ENCODE results near the gene C16orf74. TPM values are rescaled to one million over a fixed set of nuclear protein-coding genes. Genes with fewer than 3 reads are reported as not detected.
A peak's percentile ranks its signal among the peaks of the same experiment; 100 is the strongest.

Gene C16orf74
- total RNA-seq, 1 experiment from 2014 or later, result 3.8 TPM

DNA sequence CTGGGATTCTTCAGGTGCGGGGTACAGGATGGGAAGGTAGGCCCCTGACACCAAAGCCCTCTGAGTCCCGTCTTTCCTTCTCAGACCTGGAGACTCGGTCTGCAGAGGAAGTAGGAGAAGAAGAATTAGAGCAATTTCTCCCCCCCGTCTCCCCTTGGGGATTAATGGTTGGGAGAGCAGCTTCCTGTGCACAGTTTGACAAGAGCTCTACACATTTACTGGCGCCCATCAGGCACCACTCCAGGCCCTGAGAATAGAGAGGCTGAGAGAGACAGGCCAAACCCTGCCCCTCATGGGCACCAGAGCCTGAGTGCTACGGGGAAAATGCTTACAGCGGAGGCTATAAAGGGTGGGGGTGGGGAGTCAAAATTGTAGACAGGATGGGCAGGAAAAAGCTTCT, 3.5 kb upstream of the C16orf74 start:
- in situ Hi-C loops (cut with HindIII; ENCODE audit: low pct_unique_long_range_greater_than_20kb, low sequenced_read_pairs), result no loop called here
- peak; percentile 37 for DNase-seq (ENCODE audit: low read depth, low spot score)

DNA sequence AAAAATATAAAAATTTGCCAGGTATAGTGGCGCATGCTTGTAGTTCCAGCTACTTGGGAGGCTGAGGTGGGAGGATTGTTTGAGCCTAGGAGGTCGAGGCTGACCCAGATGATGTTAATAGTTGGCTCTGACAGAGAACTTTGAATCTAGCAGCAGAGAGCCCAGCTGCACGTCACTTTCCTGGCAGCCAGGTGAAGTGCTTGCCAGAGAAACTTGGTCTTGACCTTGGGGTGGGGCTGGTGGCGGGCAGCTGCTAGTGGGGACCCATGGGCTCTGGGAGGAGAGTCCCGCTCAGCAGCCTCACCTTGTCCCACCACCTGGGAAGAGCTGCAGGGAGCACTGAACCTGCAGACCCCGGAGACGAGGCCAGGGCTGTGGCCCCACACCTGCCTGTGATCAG, 3.1 kb upstream of the C16orf74 start:
- in situ Hi-C loops (cut with HindIII; ENCODE audit: low pct_unique_long_range_greater_than_20kb, low sequenced_read_pairs), result no loop called here
- DNase-seq (ENCODE audit: low read depth, low spot score), result no peak

DNA sequence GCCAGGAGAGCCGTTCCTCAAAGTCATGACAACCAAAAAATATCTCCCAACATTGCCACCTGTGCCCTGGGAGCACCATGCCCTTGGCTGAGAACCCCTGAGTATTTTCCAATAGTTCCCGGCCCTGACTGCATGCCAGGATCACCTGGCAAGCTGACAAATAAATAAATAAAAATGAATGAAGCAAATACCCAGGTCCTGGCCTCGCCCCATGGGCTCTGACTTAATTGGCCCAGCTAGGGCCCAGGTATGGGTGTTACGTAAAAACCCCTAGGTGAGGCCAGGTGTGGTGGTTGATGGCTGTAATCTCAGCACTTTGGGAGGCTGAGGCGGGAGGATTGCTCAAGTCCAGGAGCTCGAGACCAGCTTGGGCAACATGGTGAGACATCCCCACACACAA, 2.7 kb upstream of the C16orf74 start:
- DNase-seq (ENCODE audit: low read depth, low spot score), result no peak
- in situ Hi-C loops (cut with HindIII; ENCODE audit: low pct_unique_long_range_greater_than_20kb, low sequenced_read_pairs), result no loop called here

DNA sequence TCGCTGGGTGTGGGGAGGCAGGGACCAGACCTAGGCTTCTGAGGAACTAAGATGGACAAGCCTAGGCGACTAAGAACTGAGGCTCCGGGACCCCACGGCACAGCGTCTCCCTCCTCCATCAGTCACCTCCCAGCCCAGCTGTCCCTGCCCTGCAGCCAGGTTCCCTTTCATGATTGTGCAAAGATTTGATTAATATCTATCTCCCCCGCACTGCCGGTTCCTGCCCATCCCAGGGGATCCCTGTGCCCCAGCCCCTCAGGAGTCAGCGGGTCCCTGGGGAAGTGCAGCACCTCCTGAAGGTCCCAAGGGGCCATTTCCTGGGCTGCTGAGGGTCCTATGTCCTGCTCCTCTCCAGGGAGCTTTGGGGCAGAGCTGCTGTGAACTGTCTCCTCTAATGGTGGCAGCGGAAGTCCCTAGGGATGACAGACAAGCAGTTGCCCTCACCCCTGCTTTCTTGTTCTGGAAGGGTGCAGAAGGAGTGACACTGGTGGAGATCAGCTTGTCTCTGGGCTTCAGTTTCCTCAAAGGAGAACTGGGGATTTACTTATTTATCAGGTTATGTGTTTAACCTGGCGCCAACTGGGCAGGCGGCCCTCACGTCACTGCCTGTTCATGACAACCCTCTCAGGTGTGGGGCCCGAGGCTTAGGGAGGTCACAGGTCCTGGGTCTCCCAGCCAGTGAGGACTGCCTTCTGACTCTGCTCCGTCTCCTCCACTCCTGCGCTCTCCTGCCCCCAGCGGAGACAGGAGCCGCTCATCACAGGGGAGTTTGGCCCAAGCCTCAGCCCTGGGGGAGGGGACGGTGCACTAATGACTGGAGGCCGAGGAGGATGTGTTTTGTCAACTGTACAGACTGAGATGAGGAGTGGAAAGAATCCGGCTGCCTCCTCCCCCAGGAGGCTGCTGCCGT, 1.9 kb upstream of the C16orf74 start:
- DNase-seq (ENCODE audit: low read depth, low spot score), result peak; percentile 53
- in situ Hi-C loops (cut with HindIII; ENCODE audit: low pct_unique_long_range_greater_than_20kb, low sequenced_read_pairs), result no loop called here

DNA sequence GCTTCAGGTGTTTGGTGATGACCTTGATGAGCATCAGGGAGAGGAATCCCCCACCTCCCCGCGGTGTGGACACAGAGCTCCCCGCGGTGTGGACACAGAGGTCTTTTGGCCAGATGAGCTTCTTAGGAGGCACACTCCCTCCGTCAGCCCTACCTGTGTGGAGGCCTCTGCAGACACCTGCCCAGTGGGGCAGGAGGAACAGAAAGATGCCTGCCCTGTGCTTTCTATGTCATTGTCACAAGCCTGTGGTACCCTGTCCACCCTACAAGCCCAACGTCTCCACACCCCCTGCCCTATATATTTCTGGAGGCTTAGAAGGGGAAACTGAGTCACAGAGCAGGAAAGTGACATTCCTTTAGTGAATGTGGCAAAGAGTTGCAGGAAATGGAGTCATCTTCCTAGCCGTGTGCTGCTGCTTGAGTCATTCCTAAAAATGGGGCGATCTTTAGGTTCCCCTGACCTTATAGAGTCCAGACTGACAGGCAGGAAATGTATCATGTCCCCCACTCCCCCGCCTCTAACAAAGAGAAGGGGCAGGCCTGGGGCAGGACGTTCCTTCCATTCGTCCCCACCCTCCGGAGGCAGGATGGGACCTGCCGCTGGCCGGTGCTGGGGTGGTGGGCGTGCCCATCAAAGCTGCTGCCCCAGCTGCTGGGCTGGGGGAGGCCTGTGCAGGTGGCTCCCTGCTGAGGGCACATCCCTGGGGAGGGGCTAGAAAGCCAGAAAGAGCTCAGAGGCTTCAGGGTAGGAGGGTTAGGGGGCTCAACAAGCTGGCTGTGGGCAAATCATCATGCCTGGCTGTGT, 1.0 kb upstream of the C16orf74 start:
- in situ Hi-C loops (cut with HindIII; ENCODE audit: low pct_unique_long_range_greater_than_20kb, low sequenced_read_pairs), result no loop called here

DNA sequence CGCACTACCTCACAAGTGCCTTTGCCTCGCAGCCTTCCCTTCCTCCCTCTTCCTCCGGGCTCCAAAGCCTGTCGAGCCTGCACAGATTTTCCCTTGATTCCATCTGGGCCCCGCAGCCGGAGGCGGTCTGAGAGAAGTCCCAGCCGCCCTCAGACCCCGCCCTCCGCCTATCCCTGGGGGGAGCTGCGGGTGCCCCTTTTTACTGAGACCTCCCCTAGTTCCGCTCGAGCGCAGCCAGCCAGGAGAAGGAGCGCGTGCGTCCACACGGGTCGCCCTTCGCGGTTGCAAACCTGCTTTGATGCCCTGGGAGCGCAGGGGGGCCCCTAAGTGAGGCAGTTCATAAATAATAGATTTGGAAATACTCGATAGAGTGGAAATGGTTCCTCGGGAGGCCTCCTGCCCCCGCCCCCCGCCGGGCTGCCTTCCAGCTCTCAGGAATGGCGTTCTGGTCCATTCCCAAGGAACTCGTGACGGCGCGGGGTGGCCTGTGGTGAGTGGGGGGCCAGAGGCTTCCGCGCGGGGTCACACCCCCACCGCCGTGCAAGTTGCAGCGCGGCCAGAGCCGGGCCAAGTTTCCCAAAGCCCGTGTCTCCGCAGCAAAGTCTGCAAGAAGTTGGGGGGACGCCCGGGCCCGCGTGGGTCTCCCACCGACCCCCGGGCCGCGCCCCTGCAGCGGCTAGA, 610 bp downstream of the C16orf74 start:
- in situ Hi-C loops (cut with HindIII; ENCODE audit: low pct_unique_long_range_greater_than_20kb, low sequenced_read_pairs), result no loop called here
- no peak for DNase-seq (ENCODE audit: low read depth, low spot score)

More for the DNA sequence above, 1.0 kb upstream of the C16orf74 start:
- DNase-seq (ENCODE audit: low read depth, low spot score), result no peak

DNA sequence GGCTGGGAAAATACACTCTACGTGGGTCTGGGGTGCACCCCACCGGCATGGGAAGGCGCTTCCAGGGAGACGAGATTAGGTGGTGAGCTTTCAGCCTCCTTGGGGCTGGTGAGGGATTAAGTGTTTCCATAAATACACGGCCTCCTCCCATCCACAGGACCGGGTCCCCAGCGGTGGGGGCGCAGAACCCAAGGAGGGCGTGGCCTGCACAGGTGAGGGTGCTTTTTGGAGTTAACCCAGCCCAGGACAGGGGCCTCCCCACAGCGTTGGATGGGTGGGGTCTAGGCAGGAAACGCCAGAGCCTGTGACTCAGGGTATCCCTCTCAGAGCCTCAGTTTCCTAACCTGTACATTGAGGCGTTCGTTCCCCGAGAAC, 1.1 kb downstream of the C16orf74 start:
- no peak for DNase-seq (ENCODE audit: low read depth, low spot score)
- in situ Hi-C loops (cut with HindIII; ENCODE audit: low pct_unique_long_range_greater_than_20kb, low sequenced_read_pairs), result no loop called here

DNA sequence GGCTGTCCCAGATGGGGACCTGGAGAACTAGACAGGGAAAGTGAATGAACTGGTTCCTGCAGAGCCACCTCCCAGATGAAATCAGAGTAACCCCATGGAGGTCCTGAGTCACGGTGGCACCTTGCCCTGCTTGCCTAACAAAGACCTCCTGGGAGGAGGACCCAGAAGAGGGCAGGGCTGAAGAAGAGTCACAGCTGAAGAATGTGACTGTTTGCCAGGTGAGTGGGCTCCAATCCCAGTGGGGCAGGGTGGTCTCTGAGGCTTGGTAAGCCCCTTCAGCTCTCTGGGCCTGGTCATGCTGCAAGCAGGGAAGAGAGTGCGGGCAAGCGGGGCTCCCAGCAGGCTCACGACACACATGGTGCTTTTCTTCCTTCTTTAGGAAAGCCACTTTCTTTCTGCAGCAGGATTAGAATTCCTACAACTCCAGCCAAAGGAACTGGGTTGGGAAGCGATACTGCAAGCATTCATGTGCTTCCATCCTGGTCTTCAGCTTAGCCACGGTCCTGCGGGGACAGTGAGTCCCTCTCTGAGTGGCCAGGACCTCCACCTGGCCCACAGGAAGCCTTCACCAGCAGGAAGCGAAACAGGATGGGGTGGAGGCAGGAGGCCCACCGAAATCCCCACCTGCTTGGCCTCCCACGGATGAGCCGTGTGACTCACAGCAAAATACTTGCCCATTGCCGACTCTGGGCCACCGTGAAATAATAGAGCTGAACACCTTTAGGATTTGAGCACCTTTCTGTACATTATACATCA, 4.3 kb downstream of the C16orf74 start:
- in situ Hi-C loops (cut with HindIII; ENCODE audit: low pct_unique_long_range_greater_than_20kb, low sequenced_read_pairs), result no loop called here
- DNase-seq (ENCODE audit: low read depth, low spot score), result no peak

DNA sequence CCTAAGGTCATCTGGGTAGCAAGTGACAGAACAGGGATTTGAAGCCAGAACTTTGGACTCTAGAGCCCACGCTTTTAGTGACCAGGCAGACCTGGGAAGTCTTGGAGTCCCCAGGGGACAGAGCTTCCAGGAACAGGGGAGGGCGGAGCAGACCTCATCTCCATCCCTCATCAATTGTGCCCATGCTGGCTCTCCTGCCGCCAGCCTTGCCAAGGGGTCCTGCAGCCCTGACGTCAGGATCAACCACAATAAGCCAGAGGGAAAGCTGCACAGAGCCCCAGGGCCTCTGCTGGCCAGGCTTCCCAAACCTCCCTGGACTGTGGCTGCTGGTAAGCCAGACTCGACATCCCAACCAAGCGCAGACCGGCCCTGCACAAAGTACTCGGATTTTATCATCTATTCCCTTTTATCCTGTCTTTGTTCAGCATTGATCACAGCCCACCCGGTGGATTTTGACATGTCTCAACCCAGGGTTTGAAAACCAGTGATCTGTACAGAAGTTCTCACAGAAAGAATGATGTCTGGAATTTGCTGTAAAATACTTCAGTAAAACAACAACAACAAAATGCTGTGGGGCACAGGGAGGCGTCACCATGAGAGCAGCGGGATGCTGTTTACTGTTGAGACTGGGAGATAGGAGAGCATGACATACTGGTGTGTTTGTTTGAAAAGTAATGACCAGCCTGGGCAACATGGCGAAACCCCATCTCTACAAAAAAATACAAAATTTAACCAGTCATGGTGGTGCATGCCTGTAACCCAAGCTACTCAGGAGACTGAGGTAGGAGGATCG, 11.8 kb downstream of the C16orf74 start:
- in situ Hi-C loops (cut with HindIII; ENCODE audit: low pct_unique_long_range_greater_than_20kb, low sequenced_read_pairs), result no loop called here
- no peak for DNase-seq (ENCODE audit: low read depth, low spot score)

DNA sequence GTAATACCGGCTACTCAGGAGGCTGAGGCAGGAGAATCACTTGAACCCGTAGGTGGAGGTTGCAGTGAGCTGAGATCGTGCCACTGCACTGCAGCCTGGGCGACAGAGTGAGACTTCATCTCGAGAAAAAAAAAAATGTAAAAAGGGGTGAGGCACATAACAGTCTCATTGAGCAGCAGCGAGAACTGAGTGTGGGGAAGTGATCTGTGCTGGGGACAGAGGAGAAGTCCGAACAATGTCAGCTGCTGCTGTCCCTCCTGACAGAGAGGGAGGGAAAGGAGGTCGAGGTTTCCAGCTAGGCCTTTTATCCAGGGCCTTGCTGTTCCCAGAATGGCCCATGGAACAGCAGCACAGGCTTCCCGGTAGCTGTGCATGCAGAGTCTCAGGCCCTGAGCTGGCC, 14.0 kb downstream of the C16orf74 start:
- in situ Hi-C loops (cut with HindIII; ENCODE audit: low pct_unique_long_range_greater_than_20kb, low sequenced_read_pairs), result no loop called here
- no peak for DNase-seq (ENCODE audit: low read depth, low spot score)

DNA sequence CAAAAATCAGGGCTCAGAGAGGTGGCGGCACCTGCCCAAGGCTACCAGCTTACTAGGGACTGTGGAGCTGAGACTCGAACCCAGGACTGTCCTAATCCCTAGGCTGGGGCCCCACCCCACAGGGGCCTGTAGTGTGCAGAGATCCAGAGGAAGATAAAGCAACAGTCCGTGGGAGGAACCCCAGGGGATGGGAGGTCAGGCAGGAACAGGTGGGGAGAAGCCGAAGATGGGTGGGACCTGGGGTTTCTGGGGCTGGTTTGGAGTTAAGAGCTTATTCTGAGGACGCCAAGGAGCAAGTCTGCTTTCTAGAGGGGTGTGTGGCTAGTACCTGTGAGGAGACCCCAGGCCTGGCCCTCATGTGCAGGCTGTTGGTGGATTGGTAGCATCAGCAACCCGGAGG, 14.9 kb downstream of the C16orf74 start:
- in situ Hi-C loops (cut with HindIII; ENCODE audit: low pct_unique_long_range_greater_than_20kb, low sequenced_read_pairs), result no loop called here
- DNase-seq (ENCODE audit: low read depth, low spot score), result no peak

DNA sequence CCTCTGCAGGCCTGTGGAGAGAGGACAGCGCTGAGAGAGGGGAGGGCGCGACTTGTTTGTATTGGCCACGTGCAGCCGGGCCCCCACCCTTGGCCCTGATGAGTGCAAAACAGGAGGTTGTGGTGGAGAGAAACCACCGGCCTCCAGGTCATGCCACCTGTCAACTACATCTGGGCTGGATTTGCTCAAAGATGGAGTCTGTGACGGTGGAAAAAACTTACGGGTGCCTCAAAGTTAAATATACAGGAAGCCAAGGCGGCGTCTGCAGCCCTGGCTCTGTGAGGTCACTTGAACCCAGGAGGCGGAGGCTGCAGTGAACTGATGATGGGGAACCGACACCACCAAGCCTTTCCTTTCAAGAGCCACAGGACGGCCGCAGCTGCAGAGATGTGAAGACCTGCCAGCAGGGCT, 15.7 kb downstream of the C16orf74 start:
- DNase-seq (ENCODE audit: low read depth, low spot score), result no peak
- in situ Hi-C loops (cut with HindIII; ENCODE audit: low pct_unique_long_range_greater_than_20kb, low sequenced_read_pairs), result no loop called here

DNA sequence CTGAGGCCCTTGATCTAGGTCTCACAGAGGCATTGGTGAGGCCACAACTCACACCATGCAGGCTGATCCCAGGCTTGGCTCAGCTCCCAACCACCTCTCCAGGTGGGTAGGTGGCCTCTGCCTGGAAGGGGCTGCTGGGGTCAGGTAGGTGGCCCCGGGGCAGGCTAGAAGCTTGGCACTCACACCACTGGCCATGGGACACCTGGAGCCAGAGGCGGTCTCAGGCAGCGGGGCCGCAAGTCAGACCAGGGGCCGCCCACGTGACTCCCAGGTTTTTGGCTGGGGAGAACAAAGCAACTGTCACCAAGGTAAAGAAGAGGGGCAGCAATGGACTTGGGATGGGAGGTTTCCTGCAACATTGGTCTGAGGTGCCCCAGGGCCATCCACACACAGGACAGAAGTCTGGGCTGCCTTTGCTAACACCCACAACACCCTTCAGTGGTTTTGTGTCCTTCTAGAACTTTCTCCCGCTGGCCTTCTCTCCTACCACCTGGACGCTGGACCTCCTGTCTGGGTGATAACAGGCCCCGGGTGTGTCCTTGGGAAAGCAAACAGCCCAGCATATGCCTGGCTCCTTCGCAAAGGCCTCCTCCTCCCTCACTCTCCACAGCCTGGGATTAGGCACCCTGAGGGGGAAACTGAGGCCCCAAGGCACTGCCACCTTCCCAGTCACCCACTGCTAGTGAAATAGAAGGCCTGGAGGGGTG, 16.4 kb downstream of the C16orf74 start:
- DNase-seq (ENCODE audit: low read depth, low spot score), result no peak
- in situ Hi-C loops (cut with HindIII; ENCODE audit: low pct_unique_long_range_greater_than_20kb, low sequenced_read_pairs), result no loop called here

DNA sequence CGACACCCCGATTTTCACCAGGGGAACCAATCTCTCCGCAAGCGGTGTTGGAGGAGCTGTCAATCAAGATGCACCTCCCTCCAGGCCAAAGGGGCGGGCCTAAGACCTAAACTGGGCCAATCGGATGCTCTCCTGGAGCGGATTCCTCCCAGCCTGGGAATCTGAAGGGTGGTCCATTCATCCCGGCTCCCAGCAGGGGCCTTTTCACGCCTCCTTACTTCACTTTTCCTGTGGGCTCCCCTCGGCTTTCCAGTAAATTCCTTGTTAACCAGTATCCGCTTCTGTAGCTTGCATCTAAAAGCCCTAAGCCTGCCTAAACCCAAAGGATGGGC, 17.1 kb downstream of the C16orf74 start:
- in situ Hi-C loops (cut with HindIII; ENCODE audit: low pct_unique_long_range_greater_than_20kb, low sequenced_read_pairs), result no loop called here
- DNase-seq (ENCODE audit: low read depth, low spot score), result no peak

DNA sequence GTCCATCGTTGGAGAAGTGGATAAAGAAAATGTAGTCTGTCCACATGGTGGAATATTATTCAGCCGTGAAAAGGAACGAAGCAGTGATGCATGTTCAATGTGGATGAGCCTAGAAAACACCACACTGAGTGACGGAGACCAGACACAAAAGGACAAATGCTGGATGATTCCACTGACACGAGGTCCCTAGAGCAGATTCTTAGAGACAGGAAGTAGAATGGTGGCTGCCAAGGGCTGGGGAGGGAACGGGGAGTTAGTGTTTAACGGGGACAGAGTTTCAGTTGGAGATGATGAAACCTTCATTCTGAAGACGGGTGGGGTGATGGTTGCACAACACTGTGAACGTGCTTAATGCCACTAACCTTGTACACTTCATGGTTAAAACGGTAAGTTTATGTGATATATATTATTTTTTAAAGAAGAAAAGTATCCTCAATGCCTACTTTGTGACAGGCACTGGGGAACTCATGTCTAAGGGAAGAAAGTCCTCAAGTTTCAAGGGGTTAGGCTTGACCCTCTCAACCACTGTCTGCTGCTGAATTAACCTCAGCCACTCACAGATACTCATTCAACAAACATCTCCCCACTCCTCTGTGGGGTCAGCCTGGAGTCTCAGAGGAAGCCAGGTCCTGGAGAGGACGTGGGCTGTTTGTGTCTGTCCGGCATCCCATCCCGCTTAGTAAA, 17.6 kb downstream of the C16orf74 start:
- DNase-seq (ENCODE audit: low read depth, low spot score), result no peak
- in situ Hi-C loops (cut with HindIII; ENCODE audit: low pct_unique_long_range_greater_than_20kb, low sequenced_read_pairs), result no loop called here

DNA sequence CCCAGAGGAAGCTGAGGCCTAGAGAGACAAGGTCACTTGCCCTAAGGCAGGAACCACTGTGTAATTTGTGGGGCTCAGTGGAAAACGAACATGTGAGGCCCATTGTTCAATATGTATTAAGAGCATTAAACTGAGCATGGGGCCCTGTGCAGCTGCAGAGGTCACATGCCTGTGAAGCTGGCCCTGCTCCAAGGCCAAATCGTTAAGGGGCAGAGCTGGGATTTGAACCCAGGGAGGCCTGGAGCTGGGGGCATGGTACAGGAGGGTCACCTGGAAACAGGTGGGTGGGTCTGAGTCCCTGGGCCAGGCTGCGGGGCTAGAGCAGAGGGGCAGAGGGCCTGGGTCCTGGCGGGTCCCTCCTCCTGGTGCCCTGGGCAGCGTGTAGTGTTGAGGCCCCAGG, 19.7 kb downstream of the C16orf74 start:
- in situ Hi-C loops (cut with HindIII; ENCODE audit: low pct_unique_long_range_greater_than_20kb, low sequenced_read_pairs), result no loop called here

More for the DNA sequence above, 19.7 kb downstream of the C16orf74 start:
- DNase-seq (ENCODE audit: low read depth, low spot score), result no peak
